Esophagus muscularis mucosa (tissue), 4 donors: Measurements from ENCODE around the gene RRP8.
A peak's percentile ranks its signal among the peaks of the same experiment; 100 is the strongest.

Source experiments
- EP300 ChIP-seq: sonication (generic); formaldehyde crosslinking; IDR thresholded peaks from one replicate; pipeline ENCODE4 v1.6.1; 2017; ENCODE audit warnings: antibody characterized with exemption
- POLR2A ChIP-seq: fragments of 450-650 bp; IDR thresholded peaks from one replicate; pipeline ENCODE4 v1.6.1; 2017; ENCODE audit warnings: antibody characterized with exemption, moderate library complexity, mild to moderate bottlenecking, low read depth
- POLR2AphosphoS5 ChIP-seq, 2 donors: sonication (generic); formaldehyde crosslinking; IDR thresholded peaks; one replicate each; pipeline ENCODE4 v1.6.1; 2017; ENCODE audit warnings: antibody characterized with exemption in 2 of 2
- TF ChIP-seq, protein P1 (sequence below), 3 experiments: fragments of 200-600 bp in 2 of 3; fragments of 450-650 bp in 1 of 3; sonication (generic) in 2 of 3; IDR thresholded peaks; one replicate each; pipeline ENCODE4 v1.5.1; 2017 to 2019; ENCODE audit warnings: antibody characterized with exemption in 3 of 3, mild to moderate bottlenecking in 2 of 3, moderate library complexity in 1 of 3

DNA sequence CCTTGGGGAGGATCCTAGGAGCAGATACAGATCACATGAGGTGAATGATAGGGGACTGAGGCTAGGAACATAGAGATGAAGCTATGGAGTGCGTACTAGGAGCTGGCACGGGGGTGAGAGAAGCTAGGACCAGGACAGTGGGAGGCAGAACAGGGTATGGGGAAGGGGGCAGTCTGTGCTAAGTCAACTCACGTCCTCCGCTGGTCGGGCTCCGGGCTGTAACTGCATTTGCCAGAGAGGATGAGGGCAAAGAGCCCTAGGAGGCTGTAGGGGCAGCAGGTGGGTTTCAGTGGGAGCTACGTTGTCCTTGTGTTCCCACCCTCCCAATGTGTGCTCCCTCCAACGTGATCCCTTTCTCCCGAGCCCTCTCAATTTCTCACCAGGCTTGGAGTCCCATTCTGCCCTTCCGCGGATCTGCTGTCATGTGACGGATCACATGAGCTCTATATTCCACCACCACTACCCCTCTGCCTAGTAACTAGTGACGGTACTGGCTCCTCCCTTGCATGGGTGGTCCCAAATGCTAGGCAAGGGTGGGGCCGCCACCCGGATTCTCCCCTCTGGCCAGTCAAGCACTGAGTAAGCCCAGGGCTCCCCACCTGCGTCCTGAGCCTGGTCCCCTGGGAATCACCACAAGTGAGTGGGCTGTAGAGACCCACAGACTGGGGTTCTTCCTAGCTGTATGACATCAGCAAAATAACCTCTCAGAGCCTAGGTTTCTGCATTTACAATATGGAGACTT, 15.8 kb upstream of the RRP8 start, which contains the start of gene TPP1:
- TF ChIP-seq EP300 (no peak), POLR2A (peak; percentile 34), POLR2AphosphoS5 (IDR thresholded peaks at IDR 0.05) (peak; percentile 96 to 99)
- TF ChIP-seq, protein P1, sequence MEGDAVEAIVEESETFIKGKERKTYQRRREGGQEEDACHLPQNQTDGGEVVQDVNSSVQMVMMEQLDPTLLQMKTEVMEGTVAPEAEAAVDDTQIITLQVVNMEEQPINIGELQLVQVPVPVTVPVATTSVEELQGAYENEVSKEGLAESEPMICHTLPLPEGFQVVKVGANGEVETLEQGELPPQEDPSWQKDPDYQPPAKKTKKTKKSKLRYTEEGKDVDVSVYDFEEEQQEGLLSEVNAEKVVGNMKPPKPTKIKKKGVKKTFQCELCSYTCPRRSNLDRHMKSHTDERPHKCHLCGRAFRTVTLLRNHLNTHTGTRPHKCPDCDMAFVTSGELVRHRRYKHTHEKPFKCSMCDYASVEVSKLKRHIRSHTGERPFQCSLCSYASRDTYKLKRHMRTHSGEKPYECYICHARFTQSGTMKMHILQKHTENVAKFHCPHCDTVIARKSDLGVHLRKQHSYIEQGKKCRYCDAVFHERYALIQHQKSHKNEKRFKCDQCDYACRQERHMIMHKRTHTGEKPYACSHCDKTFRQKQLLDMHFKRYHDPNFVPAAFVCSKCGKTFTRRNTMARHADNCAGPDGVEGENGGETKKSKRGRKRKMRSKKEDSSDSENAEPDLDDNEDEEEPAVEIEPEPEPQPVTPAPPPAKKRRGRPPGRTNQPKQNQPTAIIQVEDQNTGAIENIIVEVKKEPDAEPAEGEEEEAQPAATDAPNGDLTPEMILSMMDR (IDR thresholded peaks at IDR 0.05) = peak in 1 of 3 experiments; percentile 8
